Astrocyte of the spinal cord (primary cell): ENCODE data around the gene MAPRE3.

Experiments used
- DNase-seq: peaks from one replicate; pipeline ENCODE4 v3.0.0; 2011; ENCODE audit warnings: low read depth, low spot score
- H3K4me3 ChIP-seq: 2 replicates; pipeline ENCODE4 v1.5.1; 2011; ENCODE audit warnings: low read depth, mild to moderate bottlenecking, low read length, moderate library complexity
- in situ Hi-C: cut with HindIII; loops from 2 replicates; pipeline ENCODE4 v1.10.0; 2017; ENCODE audit warnings: low sequenced_read_pairs
- TF ChIP-seq, protein P1 (sequence below): IDR thresholded peaks from 2 replicates; pipeline ENCODE4 v1.5.1; 2012; ENCODE audit warnings: low read depth, mild to moderate bottlenecking, low read length, inconsistent platforms

MAPRE3 gene

DNA sequence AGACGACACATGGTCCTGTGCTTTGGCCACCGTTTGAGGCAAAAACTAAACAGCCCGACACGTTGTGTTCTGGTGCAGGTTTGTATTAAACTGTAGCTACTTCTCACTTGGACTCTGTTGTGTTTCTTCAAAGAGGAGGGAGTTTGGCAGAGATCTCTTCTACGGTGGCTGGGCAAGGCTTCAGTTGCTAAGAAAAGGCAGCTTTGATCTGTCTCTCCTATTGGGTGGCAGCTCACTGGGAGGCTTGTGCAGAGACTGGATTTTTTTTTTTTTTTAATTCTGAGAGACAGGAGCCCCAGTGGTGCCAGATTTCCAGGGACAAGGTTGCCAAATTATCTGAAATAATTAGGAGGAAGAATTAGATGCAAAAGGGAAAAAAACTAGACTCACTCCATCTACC, 20.2 kb upstream of the MAPRE3 start:
- TF ChIP-seq, protein P1, sequence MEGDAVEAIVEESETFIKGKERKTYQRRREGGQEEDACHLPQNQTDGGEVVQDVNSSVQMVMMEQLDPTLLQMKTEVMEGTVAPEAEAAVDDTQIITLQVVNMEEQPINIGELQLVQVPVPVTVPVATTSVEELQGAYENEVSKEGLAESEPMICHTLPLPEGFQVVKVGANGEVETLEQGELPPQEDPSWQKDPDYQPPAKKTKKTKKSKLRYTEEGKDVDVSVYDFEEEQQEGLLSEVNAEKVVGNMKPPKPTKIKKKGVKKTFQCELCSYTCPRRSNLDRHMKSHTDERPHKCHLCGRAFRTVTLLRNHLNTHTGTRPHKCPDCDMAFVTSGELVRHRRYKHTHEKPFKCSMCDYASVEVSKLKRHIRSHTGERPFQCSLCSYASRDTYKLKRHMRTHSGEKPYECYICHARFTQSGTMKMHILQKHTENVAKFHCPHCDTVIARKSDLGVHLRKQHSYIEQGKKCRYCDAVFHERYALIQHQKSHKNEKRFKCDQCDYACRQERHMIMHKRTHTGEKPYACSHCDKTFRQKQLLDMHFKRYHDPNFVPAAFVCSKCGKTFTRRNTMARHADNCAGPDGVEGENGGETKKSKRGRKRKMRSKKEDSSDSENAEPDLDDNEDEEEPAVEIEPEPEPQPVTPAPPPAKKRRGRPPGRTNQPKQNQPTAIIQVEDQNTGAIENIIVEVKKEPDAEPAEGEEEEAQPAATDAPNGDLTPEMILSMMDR = no peak
- no peak for DNase-seq
- no peak overlapping the region for H3K4me3 ChIP-seq
- in situ Hi-C loops = no loop called here

- TF ChIP-seq, protein P1 = no peak
- no peak for DNase-seq
- in situ Hi-C loops = no loop called here
- H3K4me3 ChIP-seq = no peak overlapping the region
Measured at GRCh38 chr2:26951236-26951635, 19.2 kb upstream of the MAPRE3 start.

GRCh38 chr2:26952374-26952773, 18.1 kb upstream of the MAPRE3 start:
- in situ Hi-C loops = no loop called here
- no peak for DNase-seq
- TF ChIP-seq, protein P1 = no peak
- H3K4me3 ChIP-seq = no peak overlapping the region

DNA sequence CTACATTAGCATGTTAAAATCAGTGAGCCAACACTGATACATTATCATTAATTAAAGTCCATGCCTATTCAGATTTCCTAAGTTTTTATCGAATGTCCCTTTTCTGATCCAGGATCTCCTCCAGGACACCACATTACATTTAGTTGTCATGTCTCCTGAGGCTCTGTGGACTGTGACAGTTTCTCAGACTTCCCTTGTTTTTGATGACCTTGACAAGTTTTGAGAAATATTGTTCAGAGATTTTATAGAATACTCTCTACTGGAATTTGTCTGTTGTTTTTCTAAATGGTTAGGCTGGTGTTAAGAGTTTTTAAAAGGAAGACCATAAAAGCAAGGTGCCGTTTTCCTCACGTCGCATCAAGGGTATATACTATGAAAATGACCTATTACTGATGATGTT, 16.3 kb upstream of the MAPRE3 start:
- TF ChIP-seq, protein P1 = no peak
- in situ Hi-C loops = no loop called here
- no peak overlapping the region for H3K4me3 ChIP-seq
- no peak for DNase-seq

DNA sequence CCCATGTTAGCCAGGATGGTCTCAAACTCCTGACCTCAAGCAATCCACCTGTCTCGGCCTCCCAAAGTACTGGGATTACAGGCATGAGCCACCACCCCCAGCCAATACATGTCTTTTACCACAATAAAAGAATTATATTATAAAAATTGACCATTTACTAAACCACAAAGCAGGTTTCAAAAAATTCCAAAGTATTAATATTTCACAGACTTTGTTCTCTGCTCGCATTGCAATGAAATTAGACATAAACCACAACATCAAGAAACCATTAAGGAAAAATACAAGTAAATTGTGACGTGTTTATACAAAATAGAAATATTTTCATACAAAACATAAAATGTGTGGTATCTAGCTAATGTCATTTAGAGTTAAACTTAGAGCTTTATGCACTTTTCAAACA, 13.4 kb upstream of the MAPRE3 start:
- in situ Hi-C loops = no loop called here
- no peak for DNase-seq
- H3K4me3 ChIP-seq = no peak overlapping the region
- TF ChIP-seq, protein P1 = no peak

DNA sequence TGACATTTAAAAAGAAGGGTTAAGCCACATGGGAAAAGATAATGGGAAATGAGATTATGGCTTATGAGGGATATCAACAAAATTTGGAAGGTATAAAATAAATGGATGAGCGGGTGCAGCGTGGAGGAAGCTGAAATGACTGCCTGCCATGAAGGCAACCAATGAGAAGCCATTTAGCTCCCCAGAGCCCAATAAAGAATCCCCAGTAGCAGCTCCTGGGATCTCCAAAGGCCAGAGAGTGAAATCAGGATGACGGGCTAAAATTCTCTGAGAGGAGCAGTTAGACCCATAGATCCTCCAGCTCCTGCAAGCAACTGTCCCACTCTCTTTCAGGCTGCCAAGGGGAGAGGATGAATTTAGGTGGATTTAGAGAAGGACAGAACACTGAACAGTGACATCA, 12.9 kb upstream of the MAPRE3 start:
- no peak for DNase-seq
- H3K4me3 ChIP-seq = no peak overlapping the region
- TF ChIP-seq, protein P1 = no peak
- in situ Hi-C loops = no loop called here

DNA sequence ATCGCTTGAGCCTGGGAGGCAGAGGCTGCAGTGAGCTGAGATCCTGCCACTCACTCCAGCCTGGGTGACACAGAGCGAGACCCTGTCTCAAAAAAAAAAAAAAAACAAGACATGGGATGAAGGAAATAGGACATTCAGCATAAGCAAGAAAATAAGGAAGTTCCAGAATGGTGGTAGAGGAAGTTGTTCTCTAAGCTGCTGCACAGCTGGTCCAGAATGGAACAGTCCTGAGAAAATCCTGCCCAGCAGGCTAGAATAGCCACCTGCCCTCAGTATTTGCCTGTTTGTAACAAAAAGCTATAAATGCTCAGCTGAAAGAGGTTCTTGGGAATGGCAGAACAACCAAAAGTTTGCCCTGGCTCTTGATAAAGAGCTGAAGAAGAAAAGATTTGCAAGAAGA, 11.1 kb upstream of the MAPRE3 start:
- TF ChIP-seq, protein P1 = no peak
- in situ Hi-C loops = no loop called here
- H3K4me3 ChIP-seq = no peak overlapping the region
- DNase-seq = no peak
